ENCODE measurements around the gene SART3. TPM values are rescaled to one million over a fixed set of nuclear protein-coding genes. Genes with fewer than 3 reads are reported as not detected.

Gene SART3
- total and polyA plus RNA-seq, 2 of the 13 experiments (the other 11 are each of a cell fraction or from before 2014, with no cell fraction given), result 16.1 to 69.9 TPM

DNA sequence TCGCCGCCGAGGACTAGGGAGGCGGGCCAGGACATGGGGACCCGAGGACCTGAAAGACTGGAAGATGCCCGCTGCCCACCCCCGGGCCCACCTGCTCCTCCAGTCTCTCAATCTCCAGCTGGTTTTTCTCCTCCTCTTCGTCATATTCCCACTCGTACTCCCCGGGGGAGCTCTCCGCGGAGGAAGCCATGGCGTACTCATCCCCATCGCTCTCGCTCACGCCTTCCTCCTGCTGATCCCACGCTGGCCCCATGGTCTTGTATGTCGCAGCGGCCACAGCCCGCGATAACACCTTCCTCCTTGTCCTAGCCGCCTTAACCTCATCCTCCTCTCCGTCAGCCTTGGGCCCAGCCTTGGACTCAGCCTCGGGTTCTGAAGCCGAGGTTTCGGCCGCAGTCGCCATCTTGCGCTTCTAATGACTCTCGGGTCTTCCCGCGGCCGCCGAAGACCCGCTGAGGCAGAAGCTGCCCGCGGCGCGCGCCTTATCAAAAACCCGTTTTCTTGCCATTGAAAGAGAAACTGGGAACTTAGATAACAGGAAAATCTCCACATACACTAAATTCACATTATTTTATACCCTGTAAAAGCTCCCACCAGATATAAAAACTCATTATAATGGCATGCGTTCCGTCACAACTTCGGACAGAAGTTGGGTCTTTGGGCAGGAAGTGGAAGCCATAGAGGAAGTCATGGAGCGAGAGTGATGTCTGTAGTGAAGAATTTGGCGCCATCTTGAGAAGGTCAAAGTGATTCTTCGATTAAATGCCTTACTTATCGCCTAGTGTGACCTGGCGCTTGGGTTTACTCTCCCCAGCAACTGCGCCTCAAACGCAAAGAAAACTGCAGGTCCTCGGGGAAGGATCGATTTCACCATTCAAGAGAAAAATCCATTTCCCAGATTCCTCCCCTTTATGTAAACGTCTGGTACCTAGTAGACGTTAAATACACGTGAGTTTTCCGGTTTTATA lies at the start of gene SART3 (continued):
- TF ChIP-seq, protein P1, sequence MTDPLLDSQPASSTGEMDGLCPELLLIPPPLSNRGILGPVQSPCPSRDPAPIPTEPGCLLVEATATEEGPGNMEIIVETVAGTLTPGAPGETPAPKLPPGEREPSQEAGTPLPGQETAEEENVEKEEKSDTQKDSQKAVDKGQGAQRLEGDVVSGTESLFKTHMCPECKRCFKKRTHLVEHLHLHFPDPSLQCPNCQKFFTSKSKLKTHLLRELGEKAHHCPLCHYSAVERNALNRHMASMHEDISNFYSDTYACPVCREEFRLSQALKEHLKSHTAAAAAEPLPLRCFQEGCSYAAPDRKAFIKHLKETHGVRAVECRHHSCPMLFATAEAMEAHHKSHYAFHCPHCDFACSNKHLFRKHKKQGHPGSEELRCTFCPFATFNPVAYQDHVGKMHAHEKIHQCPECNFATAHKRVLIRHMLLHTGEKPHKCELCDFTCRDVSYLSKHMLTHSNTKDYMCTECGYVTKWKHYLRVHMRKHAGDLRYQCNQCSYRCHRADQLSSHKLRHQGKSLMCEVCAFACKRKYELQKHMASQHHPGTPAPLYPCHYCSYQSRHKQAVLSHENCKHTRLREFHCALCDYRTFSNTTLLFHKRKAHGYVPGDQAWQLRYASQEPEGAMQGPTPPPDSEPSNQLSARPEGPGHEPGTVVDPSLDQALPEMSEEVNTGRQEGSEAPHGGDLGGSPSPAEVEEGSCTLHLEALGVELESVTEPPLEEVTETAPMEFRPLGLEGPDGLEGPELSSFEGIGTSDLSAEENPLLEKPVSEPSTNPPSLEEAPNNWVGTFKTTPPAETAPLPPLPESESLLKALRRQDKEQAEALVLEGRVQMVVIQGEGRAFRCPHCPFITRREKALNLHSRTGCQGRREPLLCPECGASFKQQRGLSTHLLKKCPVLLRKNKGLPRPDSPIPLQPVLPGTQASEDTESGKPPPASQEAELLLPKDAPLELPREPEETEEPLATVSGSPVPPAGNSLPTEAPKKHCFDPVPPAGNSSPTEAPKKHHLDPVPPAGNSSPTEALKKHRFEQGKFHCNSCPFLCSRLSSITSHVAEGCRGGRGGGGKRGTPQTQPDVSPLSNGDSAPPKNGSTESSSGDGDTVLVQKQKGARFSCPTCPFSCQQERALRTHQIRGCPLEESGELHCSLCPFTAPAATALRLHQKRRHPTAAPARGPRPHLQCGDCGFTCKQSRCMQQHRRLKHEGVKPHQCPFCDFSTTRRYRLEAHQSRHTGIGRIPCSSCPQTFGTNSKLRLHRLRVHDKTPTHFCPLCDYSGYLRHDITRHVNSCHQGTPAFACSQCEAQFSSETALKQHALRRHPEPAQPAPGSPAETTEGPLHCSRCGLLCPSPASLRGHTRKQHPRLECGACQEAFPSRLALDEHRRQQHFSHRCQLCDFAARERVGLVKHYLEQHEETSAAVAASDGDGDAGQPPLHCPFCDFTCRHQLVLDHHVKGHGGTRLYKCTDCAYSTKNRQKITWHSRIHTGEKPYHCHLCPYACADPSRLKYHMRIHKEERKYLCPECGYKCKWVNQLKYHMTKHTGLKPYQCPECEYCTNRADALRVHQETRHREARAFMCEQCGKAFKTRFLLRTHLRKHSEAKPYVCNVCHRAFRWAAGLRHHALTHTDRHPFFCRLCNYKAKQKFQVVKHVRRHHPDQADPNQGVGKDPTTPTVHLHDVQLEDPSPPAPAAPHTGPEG (CRISPR knock-in tag; IDR thresholded peaks at IDR 0.05), result no peak
- TF ChIP-seq NCOR1 (IDR thresholded peaks at IDR 0.05; ENCODE audit: borderline replicate concordance, low read length), result peak; percentile 19; the same call in 1 of the 2 replicates
- TF ChIP-seq ZNF501 (CRISPR knock-in tag; IDR thresholded peaks at IDR 0.05), result peak; percentile 60
- TF ChIP-seq KDM2A (CRISPR knock-in tag; IDR thresholded peaks at IDR 0.05; ENCODE audit: borderline replicate concordance, low read depth), result peak; percentile 82
- peak; percentile 37; the same call in 1 of the 2 replicates for TF ChIP-seq NRL (CRISPR knock-in tag; IDR thresholded peaks at IDR 0.05; ENCODE audit: borderline replicate concordance)
- TF ChIP-seq ZNF12 (CRISPR knock-in tag; IDR thresholded peaks at IDR 0.05), result no peak
- peak; percentile 21; the same call in 1 of the 2 replicates for TF ChIP-seq ELF3 (CRISPR knock-in tag; IDR thresholded peaks at IDR 0.05)
- TF ChIP-seq RBFOX2 (IDR thresholded peaks at IDR 0.05; ENCODE audit: low read depth, low read length), result peak; percentile 77
- TF ChIP-seq, protein P2, sequence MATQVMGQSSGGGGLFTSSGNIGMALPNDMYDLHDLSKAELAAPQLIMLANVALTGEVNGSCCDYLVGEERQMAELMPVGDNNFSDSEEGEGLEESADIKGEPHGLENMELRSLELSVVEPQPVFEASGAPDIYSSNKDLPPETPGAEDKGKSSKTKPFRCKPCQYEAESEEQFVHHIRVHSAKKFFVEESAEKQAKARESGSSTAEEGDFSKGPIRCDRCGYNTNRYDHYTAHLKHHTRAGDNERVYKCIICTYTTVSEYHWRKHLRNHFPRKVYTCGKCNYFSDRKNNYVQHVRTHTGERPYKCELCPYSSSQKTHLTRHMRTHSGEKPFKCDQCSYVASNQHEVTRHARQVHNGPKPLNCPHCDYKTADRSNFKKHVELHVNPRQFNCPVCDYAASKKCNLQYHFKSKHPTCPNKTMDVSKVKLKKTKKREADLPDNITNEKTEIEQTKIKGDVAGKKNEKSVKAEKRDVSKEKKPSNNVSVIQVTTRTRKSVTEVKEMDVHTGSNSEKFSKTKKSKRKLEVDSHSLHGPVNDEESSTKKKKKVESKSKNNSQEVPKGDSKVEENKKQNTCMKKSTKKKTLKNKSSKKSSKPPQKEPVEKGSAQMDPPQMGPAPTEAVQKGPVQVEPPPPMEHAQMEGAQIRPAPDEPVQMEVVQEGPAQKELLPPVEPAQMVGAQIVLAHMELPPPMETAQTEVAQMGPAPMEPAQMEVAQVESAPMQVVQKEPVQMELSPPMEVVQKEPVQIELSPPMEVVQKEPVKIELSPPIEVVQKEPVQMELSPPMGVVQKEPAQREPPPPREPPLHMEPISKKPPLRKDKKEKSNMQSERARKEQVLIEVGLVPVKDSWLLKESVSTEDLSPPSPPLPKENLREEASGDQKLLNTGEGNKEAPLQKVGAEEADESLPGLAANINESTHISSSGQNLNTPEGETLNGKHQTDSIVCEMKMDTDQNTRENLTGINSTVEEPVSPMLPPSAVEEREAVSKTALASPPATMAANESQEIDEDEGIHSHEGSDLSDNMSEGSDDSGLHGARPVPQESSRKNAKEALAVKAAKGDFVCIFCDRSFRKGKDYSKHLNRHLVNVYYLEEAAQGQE (IDR thresholded peaks at IDR 0.05; ENCODE audit: borderline replicate concordance in 1 of 2, low read depth in 1 of 2, low read length in 2 of 2), result no peak
- 0 out of 2 replicates have a peak, but pooled peaks have one; percentile 44 for TF ChIP-seq ZNF33B (CRISPR knock-in tag; IDR thresholded peaks at IDR 0.05)
- TF ChIP-seq HNRNPLL (IDR thresholded peaks at IDR 0.05; ENCODE audit: low read depth, low read length, poor library complexity, severe bottlenecking), result peak; percentile 62
- TF ChIP-seq POLR2G (IDR thresholded peaks at IDR 0.05; ENCODE audit: low read depth, low read length), result peak; percentile 88
- 0 out of 2 replicates have a peak, but pooled peaks have one; percentile 7 for TF ChIP-seq PPARG (CRISPR knock-in tag; conservative IDR thresholded peaks at IDR 0.05)
- 0 out of 2 replicates have a peak, but pooled peaks have one; percentile 39 for TF ChIP-seq ZFP82 (CRISPR knock-in tag; IDR thresholded peaks at IDR 0.05; ENCODE audit: borderline replicate concordance)
- TF ChIP-seq ZFAT (CRISPR knock-in tag; conservative IDR thresholded peaks at IDR 0.05), result no peak
- TF ChIP-seq ZBTB7B (CRISPR knock-in tag; IDR thresholded peaks at IDR 0.05), result no peak
- TF ChIP-seq ZNF792 (CRISPR knock-in tag; IDR thresholded peaks at IDR 0.05), result no peak
- TF ChIP-seq SALL1 (CRISPR knock-in tag; IDR thresholded peaks at IDR 0.05), result peak; percentile 66; the same call in 1 of the 2 replicates
- TF ChIP-seq TBL1XR1 (IDR thresholded peaks at IDR 0.05; ENCODE audit: borderline replicate concordance, low read length, partially characterized antibody), result peak; percentile 33
- TF ChIP-seq MLLT10 (CRISPR knock-in tag; IDR thresholded peaks at IDR 0.05), result no peak

Measured in HepG2 (cell line).